ENCODE measurements around the gene ZNF800. TPM values are rescaled to one million over a fixed set of nuclear protein-coding genes. Genes with fewer than 3 reads are reported as not detected.

ZNF800 gene
- total RNA-seq, 2 donors from 2014 or later: 13.8 to 16.8 TPM

GRCh38 chr7:127322832-127323493 is 69.5 kb downstream of the ZNF800 start:
- no peak overlapping the region for H3K4me3 Mint-ChIP-seq
- no peaks in the 10 kb centered on the region for H3K9me3 Mint-ChIP-seq
- H3K36me3 Mint-ChIP-seq (ENCODE audit: low read depth): no peaks in the 10 kb centered on the region
- no peak overlapping the region for H3K9ac ChIP-seq (ENCODE audit: extremely low read depth, low read length, poor library complexity, severe bottlenecking)
- H3K27me3 ChIP-seq (ENCODE audit: control insufficient read depth, insufficient read depth, low read length, poor library complexity, severe bottlenecking): peaks cover 6% of the 10 kb centered on the region
- TF ChIP-seq CTCF (conservative IDR thresholded peaks at IDR 0.05): no peak
- DNase-seq: no peak
- 82 to 83% methylated on average over 5 to 7 of the region's 7 CpGs for WGBS, 2 experiments (ENCODE audit: insufficient coverage in 1 of 2, insufficient read length in 1 of 2)
- H3K27me3 Mint-ChIP-seq (ENCODE audit: insufficient read depth): peaks cover 9% of the 10 kb centered on the region
- H3K9me3 ChIP-seq (ENCODE audit: control insufficient read depth, low read length): no peaks in the 10 kb centered on the region
- H3K4me3 ChIP-seq (ENCODE audit: low read length): no peak overlapping the region
- H3K4me1 Mint-ChIP-seq: no peaks in the 10 kb centered on the region
- no peak overlapping the region for H3K27ac Mint-ChIP-seq
- H3K36me3 ChIP-seq (ENCODE audit: control insufficient read depth, insufficient read depth, low read length): no peaks in the 10 kb centered on the region
- no peaks in the 10 kb centered on the region for H3K4me1 ChIP-seq (ENCODE audit: control insufficient read depth, insufficient read depth, low read length)
- H3K27ac ChIP-seq (ENCODE audit: low read depth, low read length): no peak overlapping the region

DNA sequence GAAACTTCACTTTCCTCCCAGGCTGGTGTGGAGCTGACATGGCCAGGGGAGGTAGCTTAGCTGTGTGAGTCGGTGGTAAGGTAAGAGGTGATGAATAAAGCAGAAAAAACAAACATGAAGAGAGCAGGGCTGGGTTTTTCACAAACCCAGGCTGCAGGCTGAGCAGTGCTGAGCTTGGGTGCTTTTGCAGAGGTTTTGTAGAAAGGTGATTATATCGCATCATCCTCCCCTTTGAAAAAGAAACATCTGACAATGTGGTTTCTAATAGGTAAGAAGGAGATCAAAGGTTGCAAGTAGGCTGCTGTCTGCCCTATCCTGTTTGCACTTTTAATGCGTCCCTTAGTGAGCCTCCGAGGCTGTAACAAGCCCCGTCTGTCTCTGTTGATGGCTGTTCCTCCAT is 70.2 kb downstream of the ZNF800 start:
- peaks cover 9% of the 10 kb centered on the region for H3K27me3 Mint-ChIP-seq (ENCODE audit: insufficient read depth)

GRCh38 chr7:127320974-127321373 is 71.5 kb downstream of the ZNF800 start:
- H3K36me3 ChIP-seq (ENCODE audit: control insufficient read depth, insufficient read depth, low read length): no peaks in the 10 kb centered on the region
- Mint-ChIP-seq H3K4me1 (no peaks in the 10 kb centered on the region), H3K36me3 (ENCODE audit: low read depth) (no peaks in the 10 kb centered on the region), H3K27me3 (ENCODE audit: insufficient read depth) (peaks cover 9% of the 10 kb centered on the region), H3K27ac (no peak overlapping the region), H3K4me3 (no peak overlapping the region), H3K9me3 (no peaks in the 10 kb centered on the region)
- no peak overlapping the region for H3K9ac ChIP-seq (ENCODE audit: extremely low read depth, low read length, poor library complexity, severe bottlenecking)
- no peaks in the 10 kb centered on the region for H3K4me1 ChIP-seq (ENCODE audit: control insufficient read depth, insufficient read depth, low read length)
- H3K4me3 ChIP-seq (ENCODE audit: low read length): no peak overlapping the region
- H3K27ac ChIP-seq (ENCODE audit: low read depth, low read length): no peak overlapping the region
- DNase-seq: no peak
- TF ChIP-seq CTCF (conservative IDR thresholded peaks at IDR 0.05): no peak
- 89 to 93% methylated on average over 4 of the region's 4 CpGs for WGBS, 2 experiments (ENCODE audit: insufficient coverage in 1 of 2, insufficient read length in 1 of 2)
- no peaks in the 10 kb centered on the region for H3K27me3 ChIP-seq (ENCODE audit: control insufficient read depth, insufficient read depth, low read length, poor library complexity, severe bottlenecking)
- H3K9me3 ChIP-seq (ENCODE audit: control insufficient read depth, low read length): no peaks in the 10 kb centered on the region

More for the DNA sequence above, 70.2 kb downstream of the ZNF800 start:
- no peak overlapping the region for H3K27ac ChIP-seq (ENCODE audit: low read depth, low read length)
- H3K4me3 ChIP-seq (ENCODE audit: low read length): no peak overlapping the region
- H3K9me3 ChIP-seq (ENCODE audit: control insufficient read depth, low read length): no peaks in the 10 kb centered on the region
- Mint-ChIP-seq H3K9me3 (no peaks in the 10 kb centered on the region), H3K4me3 (no peak overlapping the region), H3K27ac (no peak overlapping the region), H3K4me1 (no peaks in the 10 kb centered on the region), H3K36me3 (ENCODE audit: low read depth) (no peaks in the 10 kb centered on the region)
- peaks cover 6% of the 10 kb centered on the region for H3K27me3 ChIP-seq (ENCODE audit: control insufficient read depth, insufficient read depth, low read length, poor library complexity, severe bottlenecking)
- DNase-seq: no peak
- TF ChIP-seq CTCF (conservative IDR thresholded peaks at IDR 0.05): no peak
- H3K9ac ChIP-seq (ENCODE audit: extremely low read depth, low read length, poor library complexity, severe bottlenecking): no peak overlapping the region
- 85 to 98% methylated on average over 4 to 5 of the region's 5 CpGs for WGBS, 2 experiments (ENCODE audit: insufficient coverage in 1 of 2, insufficient read length in 1 of 2)
- H3K4me1 ChIP-seq (ENCODE audit: control insufficient read depth, insufficient read depth, low read length): no peaks in the 10 kb centered on the region
- no peaks in the 10 kb centered on the region for H3K36me3 ChIP-seq (ENCODE audit: control insufficient read depth, insufficient read depth, low read length)

Other genes with a start within 250 kb of the ZNF800 start
- gene GRM8, start 139.8 kb downstream of the ZNF800 start, total RNA-seq: 1 to 10 TPM in 1 of 2 donors, under 1 TPM in 1; 0.93 to 2.0 TPM
- gene GCC1, start 192.9 kb upstream of the ZNF800 start, total RNA-seq: 10 to 100 TPM; 14.8 to 15.3 TPM
- gene ARF5, start 195.7 kb upstream of the ZNF800 start, total RNA-seq: 100 to 1,000 TPM; 234 to 277 TPM
- gene FSCN3, start 201.0 kb upstream of the ZNF800 start, total RNA-seq: 1 to 10 TPM; 1.9 to 2.2 TPM
- under 1 TPM in 1 of 2 donors, not detected in 1; 0.24 TPM for gene PAX4, start 225.4 kb upstream of the ZNF800 start, total RNA-seq

Data from endodermal cell (in vitro differentiated cells).